HG03521 (cell line): Measurements from ENCODE around the gene FBXO10.
"Not testable (repeated sequence)": the region's sequence is repeated elsewhere in the genome, so short reads cannot be mapped to it uniquely, and the experiment has no call there.

Experiments
- ATAC-seq: cut with Tn5 transposase; IDR thresholded peaks from one replicate; pipeline ENCODE4 v1.9.1; 2021; ENCODE audit warnings: mild to moderate bottlenecking, moderate library complexity; ENCODE audit not compliant: unreplicated experiment

FBXO10 gene

GRCh38 chr9:37575921-37576721, at the start of gene FBXO10:
Gene FBXO10, minus strand, starts transcription at chr9:37576380. Its CDS starts 34,612 bp downstream, at chr9:37541768.
- ATAC-seq = peak; percentile 70

- no peak for ATAC-seq
Observed at GRCh38 chr9:37625758-37626147, 49.6 kb upstream of the FBXO10 start.

GRCh38 chr9:37625036-37625757, 49.0 kb upstream of the FBXO10 start:
- ATAC-seq = no peak

- no peak for ATAC-seq
Observed at GRCh38 chr9:37624073-37624472, 47.9 kb upstream of the FBXO10 start.

- no peak for ATAC-seq
Observed at GRCh38 chr9:37623267-37623666, 47.1 kb upstream of the FBXO10 start.

- no peak for ATAC-seq
Observed at GRCh38 chr9:37622462-37622861, 46.3 kb upstream of the FBXO10 start.

GRCh38 chr9:37621273-37622121, 45.3 kb upstream of the FBXO10 start:
- ATAC-seq = no peak

GRCh38 chr9:37620396-37620795, 44.2 kb upstream of the FBXO10 start:
- ATAC-seq = no peak

GRCh38 chr9:37619806-37620205, 43.6 kb upstream of the FBXO10 start:
- no peak for ATAC-seq

GRCh38 chr9:37618817-37619216, 42.6 kb upstream of the FBXO10 start:
- ATAC-seq = no peak

- ATAC-seq = no peak
Observed at GRCh38 chr9:37617832-37618231, 41.7 kb upstream of the FBXO10 start.

GRCh38 chr9:37617161-37617560, 41.0 kb upstream of the FBXO10 start:
- no peak for ATAC-seq

- no peak for ATAC-seq
Observed at GRCh38 chr9:37611961-37612360, 35.8 kb upstream of the FBXO10 start.

GRCh38 chr9:37611014-37611413, 34.8 kb upstream of the FBXO10 start:
- ATAC-seq = no peak

- no peak for ATAC-seq
Observed at GRCh38 chr9:37609735-37610397, 33.7 kb upstream of the FBXO10 start.

- no peak for ATAC-seq
Observed at GRCh38 chr9:37608250-37608649, 32.1 kb upstream of the FBXO10 start.

- no peak for ATAC-seq
Observed at GRCh38 chr9:37604296-37604695, 28.1 kb upstream of the FBXO10 start.

- ATAC-seq = no peak
Observed at GRCh38 chr9:37602817-37603216, 26.6 kb upstream of the FBXO10 start.

GRCh38 chr9:37602061-37602460, 25.9 kb upstream of the FBXO10 start:
- not testable (repeated sequence) for ATAC-seq

GRCh38 chr9:37596504-37596903, 20.3 kb upstream of the FBXO10 start:
- ATAC-seq = no peak
